AG09309 (cell line): ENCODE data around the gene OLFM1.

Source experiments
- DNase-seq: peaks from one replicate; pipeline ENCODE4 v3.0.0-alpha.2; 2010; ENCODE audit warnings: low read depth
- H3K4me3 ChIP-seq: 2 replicates; pipeline ENCODE4 v1.5.1; 2011; ENCODE audit warnings: mild to moderate bottlenecking, low read depth, low read length, moderate library complexity; ENCODE audit not compliant: control insufficient read depth
- TF ChIP-seq, protein P1 (sequence below): IDR thresholded peaks from 2 replicates; pipeline ENCODE4 v1.5.1; 2011; ENCODE audit warnings: mild to moderate bottlenecking, low read depth, low read length, inconsistent platforms; ENCODE audit not compliant: insufficient read depth, control insufficient read depth; ENCODE audit errors: missing control alignments

OLFM1 gene

DNA sequence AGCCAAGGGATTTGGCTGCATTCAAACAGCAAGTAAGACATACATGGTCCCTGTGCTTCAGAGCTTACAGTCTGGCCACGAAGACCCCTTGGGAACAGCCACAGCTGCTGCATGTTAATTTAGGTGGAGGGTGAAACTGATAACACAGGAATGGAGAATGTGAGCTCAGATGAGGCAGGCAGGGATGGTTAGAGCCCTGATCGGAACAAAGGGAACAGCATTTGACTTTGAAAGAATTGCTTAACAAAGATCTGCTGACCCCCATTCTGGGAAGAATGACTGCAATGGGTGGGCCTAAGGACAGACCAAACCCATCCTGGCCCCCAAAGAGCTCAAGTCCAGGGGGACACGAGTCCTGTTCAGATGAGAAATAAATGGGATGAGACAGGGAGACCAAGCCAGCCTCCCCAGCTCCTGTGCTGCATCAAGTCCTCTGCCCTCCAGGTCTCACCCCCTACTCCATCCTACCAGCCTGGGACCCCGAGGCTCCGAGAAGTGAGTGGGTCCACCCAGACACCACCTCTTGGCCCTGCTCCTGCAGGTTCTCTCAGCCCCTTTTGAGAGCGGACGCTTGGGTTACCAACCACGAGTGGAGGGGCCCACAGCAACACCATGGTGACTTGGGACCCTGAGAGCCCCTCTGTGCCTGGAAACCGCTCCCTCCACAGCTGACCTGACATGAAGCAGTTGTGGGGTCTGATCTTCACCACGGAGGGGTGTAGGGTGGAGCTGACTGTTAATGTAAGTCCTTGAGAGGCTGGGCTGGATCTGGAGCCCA, 50.8 kb downstream of the OLFM1 start:
- no peak for DNase-seq
- TF ChIP-seq, protein P1, sequence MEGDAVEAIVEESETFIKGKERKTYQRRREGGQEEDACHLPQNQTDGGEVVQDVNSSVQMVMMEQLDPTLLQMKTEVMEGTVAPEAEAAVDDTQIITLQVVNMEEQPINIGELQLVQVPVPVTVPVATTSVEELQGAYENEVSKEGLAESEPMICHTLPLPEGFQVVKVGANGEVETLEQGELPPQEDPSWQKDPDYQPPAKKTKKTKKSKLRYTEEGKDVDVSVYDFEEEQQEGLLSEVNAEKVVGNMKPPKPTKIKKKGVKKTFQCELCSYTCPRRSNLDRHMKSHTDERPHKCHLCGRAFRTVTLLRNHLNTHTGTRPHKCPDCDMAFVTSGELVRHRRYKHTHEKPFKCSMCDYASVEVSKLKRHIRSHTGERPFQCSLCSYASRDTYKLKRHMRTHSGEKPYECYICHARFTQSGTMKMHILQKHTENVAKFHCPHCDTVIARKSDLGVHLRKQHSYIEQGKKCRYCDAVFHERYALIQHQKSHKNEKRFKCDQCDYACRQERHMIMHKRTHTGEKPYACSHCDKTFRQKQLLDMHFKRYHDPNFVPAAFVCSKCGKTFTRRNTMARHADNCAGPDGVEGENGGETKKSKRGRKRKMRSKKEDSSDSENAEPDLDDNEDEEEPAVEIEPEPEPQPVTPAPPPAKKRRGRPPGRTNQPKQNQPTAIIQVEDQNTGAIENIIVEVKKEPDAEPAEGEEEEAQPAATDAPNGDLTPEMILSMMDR = no peak
- no peak overlapping the region for H3K4me3 ChIP-seq

DNA sequence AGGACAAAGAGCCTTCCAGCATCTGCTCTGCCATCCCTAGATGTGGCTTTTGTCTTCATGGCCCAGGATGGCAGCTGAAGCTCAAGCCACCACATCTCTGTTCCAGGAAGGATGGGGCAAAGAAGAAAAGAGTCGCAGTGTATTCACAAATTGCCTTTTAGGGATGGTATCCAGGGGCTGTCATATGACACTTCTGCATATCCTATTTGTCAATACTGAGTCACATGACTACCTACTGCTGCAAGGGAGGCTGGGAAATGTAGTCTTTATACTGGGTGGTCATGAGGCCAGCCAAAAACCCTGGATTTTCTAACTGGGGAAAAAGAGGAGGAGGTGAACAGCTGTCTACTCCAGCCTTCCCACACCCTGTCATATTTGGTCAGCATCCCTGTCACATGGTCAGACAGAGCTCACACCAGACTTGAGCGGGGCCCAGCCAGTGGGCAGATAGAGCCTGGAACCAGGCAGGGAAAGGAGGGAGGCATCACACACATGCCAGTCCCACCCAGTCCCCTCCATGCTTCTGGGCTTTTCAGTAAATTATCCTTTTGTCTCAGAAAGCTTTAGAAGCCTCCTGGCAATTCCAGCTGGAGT, 52.0 kb downstream of the OLFM1 start:
- DNase-seq = no peak
- H3K4me3 ChIP-seq = no peak overlapping the region
- TF ChIP-seq, protein P1 = no peak

DNA sequence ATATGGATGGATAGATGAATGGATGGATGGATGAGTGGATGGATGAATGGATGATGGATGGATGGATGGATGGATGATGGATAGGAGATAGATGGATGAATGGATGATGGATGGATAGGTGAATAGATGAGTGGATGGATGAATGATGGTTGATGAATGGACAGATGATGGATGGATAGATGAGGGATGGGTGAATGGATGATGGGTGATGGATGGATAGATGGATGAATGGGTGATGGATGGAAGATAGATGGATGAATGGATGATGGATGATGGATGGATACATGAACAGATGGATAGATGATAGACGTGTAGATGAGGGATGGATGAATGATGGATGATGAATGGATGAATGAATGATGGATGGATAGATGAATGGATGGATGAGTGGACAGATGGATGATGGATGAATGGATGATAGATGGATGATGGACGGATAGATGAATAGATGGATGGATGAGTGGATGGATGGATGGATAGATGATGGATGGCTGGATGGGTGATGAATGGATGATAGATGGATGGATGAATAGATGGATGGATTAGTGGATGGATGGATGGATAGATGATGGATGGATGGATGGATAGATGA, 53.8 kb downstream of the OLFM1 start:
- TF ChIP-seq, protein P1 = no peak
- DNase-seq = no peak
- no peak overlapping the region for H3K4me3 ChIP-seq

DNA sequence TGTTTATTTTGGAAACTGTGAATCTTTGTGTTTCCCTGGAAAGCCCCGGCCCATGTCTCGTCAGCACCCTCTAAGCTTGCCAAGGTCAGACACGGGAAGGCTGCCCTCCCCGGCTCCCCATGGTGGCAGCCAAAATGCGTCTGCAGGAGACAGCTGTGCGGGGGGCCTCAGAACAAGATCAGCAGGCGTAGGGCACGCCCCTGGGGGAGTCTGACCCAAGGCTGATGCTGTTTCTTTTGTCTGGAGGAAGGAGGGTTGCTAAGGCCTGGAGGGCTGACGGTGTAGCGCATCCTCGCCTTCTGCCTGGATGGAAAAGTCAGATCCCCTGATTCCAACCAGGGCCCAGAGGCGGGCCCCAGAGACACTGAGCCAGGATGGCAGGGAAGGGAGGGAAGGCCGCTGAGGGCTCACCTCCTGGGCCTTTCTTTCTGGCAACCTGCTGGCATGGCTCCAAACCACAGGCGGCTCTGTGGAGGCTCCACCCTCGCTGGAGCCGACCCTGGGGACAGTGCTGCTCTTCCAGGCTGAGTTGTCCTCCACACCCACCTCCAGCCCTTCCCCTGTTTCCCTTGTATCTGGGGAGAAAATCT, 57.2 kb downstream of the OLFM1 start:
- DNase-seq = no peak
- TF ChIP-seq, protein P1 = no peak
- no peak overlapping the region for H3K4me3 ChIP-seq

DNA sequence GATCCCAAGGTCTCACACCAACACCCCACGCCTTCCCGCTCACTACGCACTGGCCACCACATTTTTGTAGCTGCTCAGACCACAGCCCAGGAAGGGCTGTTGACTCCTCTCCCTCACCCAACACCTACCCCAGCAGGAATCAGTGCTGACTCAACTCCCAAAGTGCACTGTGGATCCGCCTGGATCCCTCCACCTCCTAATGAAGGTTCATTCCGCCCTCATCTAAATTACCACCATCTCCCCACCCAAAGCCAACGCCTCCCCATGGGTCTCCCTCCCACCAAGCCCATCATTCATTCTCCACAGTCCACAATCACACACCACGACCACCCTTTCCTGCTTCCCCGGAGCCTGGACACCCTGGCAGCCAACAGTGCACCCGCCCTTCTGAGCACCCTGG, 57.8 kb downstream of the OLFM1 start:
- H3K4me3 ChIP-seq = no peak overlapping the region

DNA sequence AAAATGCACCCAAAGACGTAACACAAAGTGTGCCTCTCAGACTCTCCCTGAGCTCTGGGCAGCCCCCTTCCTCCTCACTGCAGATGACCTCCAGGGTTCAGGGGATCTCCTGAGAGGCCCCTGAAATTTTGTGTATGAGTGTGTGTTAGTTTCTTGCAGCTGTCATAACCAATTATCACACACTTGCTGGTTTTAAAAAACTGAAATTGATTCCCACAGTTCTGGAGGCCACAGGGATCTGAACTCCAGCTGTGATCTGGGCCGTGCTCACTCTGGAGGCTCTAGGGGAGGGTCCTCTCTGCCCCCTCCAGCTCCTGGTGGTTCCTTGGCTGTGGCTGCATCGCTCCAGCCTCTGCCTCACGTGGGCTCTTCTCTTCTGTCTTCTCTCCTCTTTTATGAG, 58.8 kb downstream of the OLFM1 start:
- TF ChIP-seq, protein P1 = no peak
- DNase-seq = no peak
- no peak overlapping the region for H3K4me3 ChIP-seq

More for the DNA sequence above, 57.8 kb downstream of the OLFM1 start:
- TF ChIP-seq, protein P1 = no peak
- DNase-seq = no peak
